Activated CD4-positive, CD25-positive, alpha-beta regulatory T cell treated with anti-CD3 and anti-CD28 coated beads, Interleukin-2, amount 50 U/mL, for 72 hours (primary cell): ENCODE measurements around the gene CFAP410.
"Not testable (repeated sequence)": the region's sequence is repeated elsewhere in the genome, so short reads cannot be mapped to it uniquely, and the experiment has no call there.

Experiments used
- DNase-seq: peaks from one replicate; pipeline ENCODE4 v3.0.0; 2021

The CFAP410 gene

GRCh38 chr21:44349847-44350772, 10.9 kb upstream of the CFAP410 start:
- no peak for DNase-seq

- no peak for DNase-seq
Measured at GRCh38 chr21:44349416-44349846, 10.2 kb upstream of the CFAP410 start.

GRCh38 chr21:44348861-44349260, 9.7 kb upstream of the CFAP410 start:
- no peak for DNase-seq

GRCh38 chr21:44347911-44348451, 8.8 kb upstream of the CFAP410 start:
- no peak for DNase-seq

GRCh38 chr21:44345495-44345894, 6.3 kb upstream of the CFAP410 start:
- no peak for DNase-seq

- no peak for DNase-seq
Measured at GRCh38 chr21:44344541-44345183, 5.5 kb upstream of the CFAP410 start.

GRCh38 chr21:44342981-44343380, 3.8 kb upstream of the CFAP410 start:
- DNase-seq: not testable (repeated sequence)

GRCh38 chr21:44341726-44342458, 2.7 kb upstream of the CFAP410 start:
- DNase-seq: not testable (repeated sequence)

- no peak for DNase-seq
Measured at GRCh38 chr21:44337941-44338895, 972 bp downstream of the CFAP410 start.

GRCh38 chr21:44337449-44337848, 1.7 kb downstream of the CFAP410 start:
- DNase-seq: no peak

GRCh38 chr21:44335266-44336059, 3.7 kb downstream of the CFAP410 start:
- no peak for DNase-seq

GRCh38 chr21:44334329-44335030, 4.7 kb downstream of the CFAP410 start:
- no peak for DNase-seq

GRCh38 chr21:44333509-44334328, 5.5 kb downstream of the CFAP410 start:
- no peak for DNase-seq

- DNase-seq: no peak
Measured at GRCh38 chr21:44332965-44333364, 6.2 kb downstream of the CFAP410 start.

- DNase-seq: no peak
Measured at GRCh38 chr21:44332383-44332782, 6.8 kb downstream of the CFAP410 start.

- no peak for DNase-seq
Measured at GRCh38 chr21:44331650-44332307, 7.4 kb downstream of the CFAP410 start.

- DNase-seq: no peak
Measured at GRCh38 chr21:44331209-44331608, 8.0 kb downstream of the CFAP410 start.

- DNase-seq: no peak
Measured at GRCh38 chr21:44330698-44331097, 8.5 kb downstream of the CFAP410 start.
